OCI-LY1 (cell line): Measurements from ENCODE around the gene CAMK1G.

Experiments used
- CTCF ChIP-seq: fragments of 200-600 bp; sonication (generic), shearing (Covaris generic); IDR thresholded peaks from 2 replicates; pipeline ENCODE4 v1.5.1; 2017; ENCODE audit warnings: mild to moderate bottlenecking, antibody characterized with exemption, low read length, moderate library complexity, mixed read lengths
- EZH2 ChIP-seq: fragments of 200-600 bp; sonication (generic), shearing (Covaris generic); IDR thresholded peaks from 2 replicates; pipeline ENCODE4 v1.8.0; 2017; ENCODE audit warnings: borderline replicate concordance, mixed run types, mild to moderate bottlenecking, antibody characterized with exemption, low read length, moderate library complexity, mixed read lengths

GRCh38 chr1:209550519-209550918 is 33.0 kb upstream of the CAMK1G start:
- no peak for TF ChIP-seq CTCF
- TF ChIP-seq EZH2, result no peak
